Left colon (tissue), 2 donors: ENCODE results near the gene PSMA8. TPM values are rescaled to one million over a fixed set of nuclear protein-coding genes. Genes with fewer than 3 reads are reported as not detected.
A peak's percentile ranks its signal among the peaks of the same experiment; 100 is the strongest.
"Not testable (repeated sequence)": the region's sequence is repeated elsewhere in the genome, so short reads cannot be mapped to it uniquely, and the experiment has no call there.

Experiments used
- ATAC-seq: fragments of 200-7000 bp; cut with Tn5 transposase; one replicate; pipeline ENCODE4 v1.9.1; 2020; ENCODE audit warnings: mild to moderate bottlenecking, moderate library complexity
- DNase-seq, 2 donors: peaks; one replicate each; pipeline ENCODE4 v3.0.0-alpha.2; 2020
- intact Hi-C, 2 donors: fragments of 100-400 bp; cut with DNase I in 1 of 2; cut with micrococcal nuclease in 1 of 2; formaldehyde crosslinking; loops; one replicate each; pipeline versions ENCODE4 v1.11.2 to v1.14.0; 2022; cut with DNase I, micrococcal nuclease
- total RNA-seq, 2 donors: library from RNA; stranded (reverse); fragmentation: NEBNext Ultra II Directional; extraction: Animal tissue kit (Norgen Biotek cat#: 25700); gene quantifications; one replicate each; pipeline ENCODE4 v1.2.1, GENCODE V29; 2021
- donor health status: DM: no; HTN: no; CAD: no.
- donor health status: DM: yes; HTN: yes; CAD: no.

PSMA8 gene
- total RNA-seq, 2 donors from 2014 or later: not detected

- peak; percentile 92 to 96 for DNase-seq
- ATAC-seq: peak; percentile 98
- intact Hi-C loops: no loop called here
Measured at GRCh38 chr18:26226229-26227050, 92.8 kb downstream of the PSMA8 start, which contains the start of gene TAF4B. TAF4B (plus strand) TSS chr18:26226445; CDS start chr18:26226934, 489 bp downstream.

DNA sequence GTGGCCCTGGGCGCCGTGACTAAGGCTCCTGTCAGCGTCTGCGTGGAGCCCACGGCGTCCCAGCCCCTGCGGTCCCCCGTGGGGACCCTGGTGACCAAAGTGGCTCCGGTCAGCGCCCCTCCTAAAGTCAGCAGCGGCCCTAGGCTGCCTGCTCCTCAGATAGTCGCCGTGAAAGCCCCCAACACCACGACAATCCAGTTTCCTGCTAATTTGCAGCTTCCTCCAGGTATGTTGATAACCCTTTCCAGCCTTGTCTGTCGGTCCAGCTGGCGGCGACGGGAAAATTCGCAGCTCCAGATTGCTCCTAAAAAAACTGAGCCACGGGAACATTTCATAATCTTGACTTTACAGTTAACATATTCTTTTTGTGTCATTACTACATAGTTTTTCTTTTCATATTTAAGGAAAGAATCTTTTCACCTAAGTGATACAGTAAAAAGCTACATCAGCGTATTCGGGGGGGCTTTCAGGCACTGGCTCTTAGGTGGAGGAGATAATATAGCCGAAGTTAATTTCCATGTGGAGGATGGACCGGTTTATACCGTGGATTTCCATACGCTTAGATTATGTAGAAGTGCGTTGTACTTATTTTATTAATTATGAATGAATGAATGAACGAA, 93.5 kb downstream of the PSMA8 start:
- DNase-seq (peak in 1 of 2 donors; percentile 26), ATAC-seq (peak; percentile 14)
- intact Hi-C loops: no loop called here

GRCh38 chr18:26228562-26229260, 95.0 kb downstream of the PSMA8 start:
- intact Hi-C loops: no loop called here
- no peak for ATAC-seq
- DNase-seq: no peak

DNA sequence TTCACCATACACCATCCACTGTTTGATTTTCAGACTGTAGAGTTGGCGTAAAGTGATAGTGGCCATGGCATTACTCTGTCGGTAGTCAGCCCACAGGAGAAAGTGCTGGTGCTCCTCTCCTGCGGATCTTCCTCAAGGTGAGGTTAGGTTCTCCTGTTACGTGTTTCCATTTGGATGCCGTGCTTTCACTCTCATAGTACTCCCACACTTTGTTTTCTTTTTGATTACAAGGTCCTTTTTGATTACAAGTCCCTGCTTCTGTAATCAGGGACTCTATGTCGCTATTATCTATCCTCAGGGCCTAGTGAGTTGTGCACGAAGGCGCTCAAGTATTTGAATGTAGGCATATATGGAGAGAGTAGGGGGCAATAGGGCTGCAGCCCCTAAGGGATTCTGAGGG, 96.8 kb downstream of the PSMA8 start:
- DNase-seq: no peak
- intact Hi-C loops: no loop called here
- ATAC-seq: no peak

GRCh38 chr18:26233208-26233607, 99.5 kb downstream of the PSMA8 start:
- no peak for DNase-seq
- intact Hi-C loops: no loop called here
- ATAC-seq: no peak

- intact Hi-C loops, ATAC-seq, DNase-seq: not testable (repeated sequence)
Measured at GRCh38 chr18:26237363-26237762, 103.7 kb downstream of the PSMA8 start.

DNA sequence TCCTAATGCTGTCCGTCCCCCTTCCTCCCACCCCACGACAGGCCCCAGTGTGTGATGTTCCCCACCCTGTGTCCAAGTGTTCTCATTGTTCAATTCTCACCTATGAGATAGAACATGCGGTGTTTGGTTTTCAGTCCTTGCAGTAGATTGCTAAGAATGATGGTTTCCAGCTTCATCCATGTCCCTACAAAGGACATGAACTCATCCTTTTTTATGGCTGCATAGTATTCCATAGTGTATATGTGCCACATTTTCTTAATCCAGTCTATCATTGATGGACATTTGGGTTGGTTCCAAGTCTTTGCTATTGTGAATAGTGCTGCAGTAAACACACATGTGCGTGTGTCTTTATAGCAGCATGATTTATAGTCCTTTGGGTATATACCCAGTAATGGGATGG, 105.0 kb downstream of the PSMA8 start:
- intact Hi-C loops, ATAC-seq: not testable (repeated sequence)

DNA sequence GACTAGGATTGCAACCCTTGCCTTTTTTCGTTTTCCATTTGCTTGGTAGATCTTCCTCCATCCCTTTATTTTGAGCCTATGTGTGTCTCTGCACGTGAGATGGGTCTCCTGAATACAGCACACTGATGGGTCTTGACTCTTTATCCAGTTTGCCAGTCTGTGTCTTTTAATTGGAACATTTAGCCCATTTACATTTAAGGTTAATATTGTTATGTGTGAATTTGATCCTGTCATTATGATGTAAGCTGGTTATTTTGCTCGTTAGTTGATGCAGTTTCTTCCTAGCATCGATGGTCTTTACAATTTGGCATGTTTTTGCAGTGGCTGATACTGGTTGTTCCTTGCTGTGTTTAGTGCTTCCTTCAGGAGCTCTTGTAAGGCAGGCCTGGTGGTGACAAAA, 108.7 kb downstream of the PSMA8 start:
- ATAC-seq, DNase-seq, intact Hi-C loops: not testable (repeated sequence)

More for the DNA sequence above, 105.0 kb downstream of the PSMA8 start:
- not testable (repeated sequence) for DNase-seq

Other genes with a start within 250 kb of the PSMA8 start
- gene SS18, start 43.3 kb upstream of the PSMA8 start, total RNA-seq: 10 to 100 TPM; 47.6 to 48.4 TPM
- gene TAF4B, start 92.6 kb downstream of the PSMA8 start, total RNA-seq: 1 to 10 TPM; 2.6 to 3.2 TPM